Fibroblast of peridontal ligament (primary cell): ENCODE data around the gene TMPRSS9.
"Not testable (repeated sequence)": the region's sequence is repeated elsewhere in the genome, so short reads cannot be mapped to it uniquely, and the experiment has no call there.

Experiments used
- DNase-seq: peaks from one replicate; pipeline ENCODE4 v3.0.0-alpha.2; 2010; ENCODE audit errors: extremely low read depth

TMPRSS9 gene

DNA sequence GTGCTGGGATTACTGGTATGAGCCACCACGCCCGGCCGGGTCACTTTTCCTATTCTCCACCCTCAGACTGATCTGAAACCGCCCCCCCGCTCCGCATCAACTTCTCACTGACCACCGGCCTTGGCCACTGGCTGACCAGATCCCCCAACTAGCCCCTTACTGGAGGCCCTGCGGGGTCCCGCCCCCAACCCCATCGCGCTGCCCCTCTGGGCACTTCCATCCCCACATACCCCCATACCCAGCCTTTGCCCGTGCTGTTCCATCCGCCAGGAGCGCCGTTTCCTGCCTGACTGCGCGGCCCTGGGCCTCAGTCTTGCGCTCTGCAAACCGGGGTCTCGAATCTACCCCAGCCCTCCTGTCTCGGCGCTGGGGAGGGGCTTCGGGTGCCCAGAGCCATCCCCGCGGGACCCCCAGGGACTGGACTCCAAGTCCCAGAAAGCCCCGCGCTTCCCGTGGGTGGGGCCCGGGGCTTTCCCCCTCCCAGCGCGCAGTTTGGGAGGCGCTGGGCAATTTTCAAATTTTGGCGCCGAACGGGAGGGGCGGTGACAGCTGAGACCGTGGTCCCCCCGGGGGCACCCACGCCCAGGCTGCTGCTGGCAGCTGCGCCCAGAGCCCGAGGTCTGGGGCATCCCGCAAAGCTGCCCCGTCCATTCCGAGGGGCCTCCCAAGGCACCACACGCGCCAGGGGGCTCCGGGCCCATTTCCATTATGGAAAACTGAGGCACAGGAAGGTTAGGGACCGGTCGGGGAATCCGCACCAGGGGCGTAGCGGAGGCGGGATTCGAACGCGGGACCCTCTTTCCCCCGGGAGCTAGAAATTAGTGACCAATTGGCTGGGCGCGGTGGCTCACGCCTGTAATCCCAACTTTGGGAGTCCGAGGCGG is 101.9 kb downstream of the TMPRSS9 start:
- peak; percentile 49 for DNase-seq

GRCh38 chr19:2462635-2463421 is 102.8 kb downstream of the TMPRSS9 start:
- peak; percentile 99 for DNase-seq

GRCh38 chr19:2463694-2464093 is 103.6 kb downstream of the TMPRSS9 start:
- not testable (repeated sequence) for DNase-seq

DNA sequence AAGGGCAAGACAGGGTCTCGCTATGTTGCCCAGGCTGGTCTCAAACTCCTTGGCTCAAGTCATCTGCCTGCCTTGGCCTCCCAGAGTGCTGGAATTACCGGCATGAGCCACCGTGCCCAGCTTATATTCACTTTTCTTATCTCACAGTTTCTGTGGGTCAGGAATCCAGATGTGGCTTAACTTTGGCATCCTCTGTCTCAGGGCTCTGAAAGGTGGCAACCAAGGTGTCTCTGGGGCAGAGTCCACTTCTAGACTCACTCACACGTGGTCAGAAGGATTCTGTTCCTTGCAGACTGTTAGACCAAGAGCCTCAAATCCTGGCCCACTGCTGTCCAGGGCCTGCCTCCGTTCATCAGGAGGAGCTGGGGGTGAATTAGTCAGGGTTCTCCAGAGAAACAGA is 104.3 kb downstream of the TMPRSS9 start:
- no peak for DNase-seq

- no peak for DNase-seq
Measured at GRCh38 chr19:2468596-2468995, 108.5 kb downstream of the TMPRSS9 start.

GRCh38 chr19:2469102-2469914 is 109.2 kb downstream of the TMPRSS9 start:
- DNase-seq: peak; percentile 81

DNA sequence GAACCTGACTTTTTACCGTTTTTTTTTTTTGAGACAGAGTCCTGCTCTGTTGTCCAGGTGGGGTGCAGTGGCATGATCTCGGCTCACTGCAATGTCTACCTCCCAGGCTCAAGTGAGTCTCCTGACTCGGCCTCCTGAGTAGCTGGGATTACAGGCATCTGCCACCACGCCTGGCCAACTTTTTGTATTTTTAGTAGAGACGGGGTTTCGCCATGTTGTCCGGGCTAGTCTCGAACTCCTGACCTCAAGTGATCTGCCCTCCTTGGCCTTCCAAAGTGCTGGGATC is 109.8 kb downstream of the TMPRSS9 start:
- not testable (repeated sequence) for DNase-seq

DNA sequence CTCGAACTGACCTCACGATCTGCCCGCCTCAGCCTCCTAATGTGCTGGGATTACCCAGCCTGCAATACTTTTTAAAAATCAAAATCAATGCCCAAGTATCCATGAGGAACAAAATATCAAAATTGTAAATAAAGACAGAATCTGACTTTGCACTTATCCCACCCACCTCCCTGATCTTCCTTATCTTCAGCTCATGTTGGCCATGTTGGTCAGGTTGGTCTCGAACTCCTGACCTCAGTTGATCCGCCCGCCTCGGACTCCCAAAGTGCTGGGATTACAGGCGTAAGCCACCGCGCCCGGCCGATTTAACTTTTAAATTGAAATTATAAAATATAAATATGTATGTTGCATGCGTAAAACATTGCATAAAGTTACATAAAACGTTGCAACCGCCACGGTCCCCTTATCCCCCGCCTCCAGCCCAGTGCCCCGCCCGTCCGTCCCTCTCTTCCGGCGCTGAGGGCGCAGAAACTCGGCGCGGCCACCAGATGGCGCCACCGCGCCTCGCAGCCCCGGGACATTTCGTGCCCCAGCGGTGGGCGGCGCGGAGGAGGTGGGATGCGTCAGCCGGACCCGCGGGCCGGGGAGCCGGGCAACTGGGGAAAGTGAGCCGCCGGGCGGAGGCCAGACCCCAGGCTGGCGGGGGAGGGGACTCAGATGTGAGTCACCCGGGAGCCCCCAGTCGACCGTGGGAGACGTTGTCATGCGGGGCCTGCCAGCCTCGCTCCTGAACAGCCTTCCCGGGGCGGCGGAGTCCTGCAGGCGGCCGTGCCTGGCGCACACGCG is 114.4 kb downstream of the TMPRSS9 start:
- peak; percentile 74 for DNase-seq

DNA sequence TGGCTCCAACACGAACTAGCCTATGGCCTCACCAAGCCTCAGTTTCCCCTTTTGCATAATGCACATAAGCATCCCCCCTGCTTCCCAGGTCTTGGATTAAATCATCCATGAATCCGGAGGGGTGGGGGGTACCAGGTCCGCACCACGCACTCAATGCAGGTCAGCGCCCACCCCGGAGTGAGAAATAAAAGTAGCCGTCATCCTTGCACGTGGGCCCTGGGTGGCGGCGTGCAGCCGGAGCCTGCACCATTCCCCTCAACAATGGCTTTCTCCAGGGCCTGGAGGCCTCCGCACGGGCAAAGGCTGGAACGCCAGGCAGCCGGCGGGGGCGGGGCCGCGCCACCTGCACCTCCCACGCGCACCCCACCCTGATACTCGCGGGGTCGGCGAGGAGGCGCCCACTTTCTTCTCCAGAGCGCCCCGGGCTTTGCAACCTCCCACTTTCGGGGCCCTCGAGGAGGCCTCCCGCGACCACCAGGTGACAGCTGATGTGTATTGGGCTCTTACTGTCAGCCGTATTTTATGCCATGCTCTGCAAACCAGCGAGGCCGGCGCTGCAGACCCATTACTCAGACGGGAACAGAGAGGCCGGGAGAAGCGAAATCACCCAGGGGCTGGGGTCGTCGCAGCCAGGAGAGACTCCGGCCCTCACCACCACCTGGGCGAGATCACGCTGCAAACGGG is 115.1 kb downstream of the TMPRSS9 start:
- peak; percentile 43 for DNase-seq
